IMR-90 (cell line): Measurements from ENCODE around the gene RUNX2. TPM values are rescaled to one million over a fixed set of nuclear protein-coding genes. Genes with fewer than 3 reads are reported as not detected.
A peak's percentile ranks its signal among the peaks of the same experiment; 100 is the strongest.

Source experiments
- ATAC-seq: fragments of 200-7000 bp; cut with Tn5 transposase; 2 replicates; pipeline ENCODE4 v1.9.1; 2020; ENCODE audit warnings: low read depth, mild to moderate bottlenecking, moderate library complexity
- BruUV-seq: library from RNA; stranded (reverse); fragments of 400-500 nt; replicated peaks from 2 replicates; lab custom pipeline; 2021; lab: Mats Ljungman, UMichigan
- CTCF ChIA-PET: fragments of 300-600 bp; formaldehyde crosslinking; extraction: SDS; loops from one replicate; lab custom pipeline; 2021; ENCODE audit warnings: antibody characterized with exemption; lab: Yijun Ruan, JAX
- POLR2A ChIA-PET: fragments of 300-600 bp; sonication (Branson Sonifier 250); formaldehyde crosslinking; loops from one replicate; lab custom pipeline; 2022; ENCODE audit warnings: antibody characterized with exemption; ENCODE audit not compliant: unreplicated experiment; lab: Charles Lee
- DNase-seq: peaks from one replicate; pipeline ENCODE4 v3.0.0; 2013
- H2AFZ ChIP-seq: replicated peaks from 2 replicates; pipeline ENCODE3; 2013; ENCODE audit warnings: low read length, mild to moderate bottlenecking; ENCODE audit not compliant: poor library complexity
- H2AK5ac ChIP-seq: 2 replicates; pipeline ENCODE4 v1.6.1; 2013; ENCODE audit warnings: low read depth, low read length, inconsistent platforms
- H2AK9ac ChIP-seq: replicated peaks from 2 replicates; pipeline ENCODE3; 2013; ENCODE audit warnings: mild to moderate bottlenecking, low read depth, low read length, moderate library complexity; ENCODE audit not compliant: poor library complexity
- H2BK120ac ChIP-seq: 2 replicates; pipeline ENCODE4 v1.6.1; 2013; ENCODE audit warnings: low read depth, low read length, inconsistent platforms
- H2BK15ac ChIP-seq: 3 replicates; pipeline ENCODE4 v1.6.1; 2013; ENCODE audit warnings: low read depth, low read length, inconsistent platforms
- H2BK20ac ChIP-seq: 2 replicates; pipeline ENCODE4 v1.6.1; 2013; ENCODE audit warnings: low read depth, mild to moderate bottlenecking, inconsistent platforms, low read length, moderate library complexity
- H2BK5ac ChIP-seq: 2 replicates; pipeline ENCODE4 v1.6.1; 2013; ENCODE audit warnings: mild to moderate bottlenecking, low read depth, low read length, inconsistent platforms; ENCODE audit not compliant: poor library complexity, severe bottlenecking
- H3K14ac ChIP-seq: replicated peaks from 2 replicates; pipeline ENCODE4 v1.6.1; 2013; ENCODE audit warnings: low read depth, low read length, inconsistent platforms
- H3K18ac ChIP-seq: 2 replicates; pipeline ENCODE4 v1.6.1; 2013; ENCODE audit warnings: low read depth, low read length, control low read depth
- H3K23ac ChIP-seq: 2 replicates; pipeline ENCODE4 v1.6.1; 2013; ENCODE audit warnings: low read depth, low read length, inconsistent platforms
- H3K27ac ChIP-seq: 2 replicates; pipeline ENCODE4 v1.5.1; 2013; ENCODE audit warnings: mild to moderate bottlenecking, control low read depth, low read length; ENCODE audit not compliant: insufficient read depth
- H3K27me3 ChIP-seq: 2 replicates; pipeline ENCODE4 v1.6.1; 2013; ENCODE audit warnings: low read length; ENCODE audit not compliant: control insufficient read depth, insufficient read depth
- H3K36me3 ChIP-seq: 2 replicates; pipeline ENCODE4 v1.6.1; 2013; ENCODE audit warnings: low read length, mixed read lengths; ENCODE audit not compliant: control insufficient read depth, insufficient read depth
- H3K4ac ChIP-seq: 2 replicates; pipeline ENCODE4 v1.6.1; 2013; ENCODE audit warnings: low read depth, low read length, inconsistent platforms
- H3K4me1 ChIP-seq: 2 replicates; pipeline ENCODE4 v1.6.1; 2013; ENCODE audit warnings: low read length, mixed read lengths; ENCODE audit not compliant: control insufficient read depth, insufficient read depth
- H3K4me2 ChIP-seq: 2 replicates; pipeline ENCODE4 v1.6.1; 2013; ENCODE audit warnings: low read depth, mild to moderate bottlenecking, control low read depth, low read length, moderate library complexity
- H3K4me3 ChIP-seq: 2 replicates; pipeline ENCODE4 v1.5.1; 2013; ENCODE audit warnings: low read depth, mild to moderate bottlenecking, control low read depth, low read length, moderate library complexity; ENCODE audit not compliant: insufficient read depth
- H3K56ac ChIP-seq: 2 replicates; pipeline ENCODE4 v1.6.1; 2013; ENCODE audit warnings: low read length, inconsistent platforms; ENCODE audit not compliant: insufficient read depth; ENCODE audit errors: extremely low read depth
- H3K79me1 ChIP-seq, 2 experiments: 2 replicates each; pipeline ENCODE4 v1.6.1; 2013; ENCODE audit warnings: low read length in 2 of 2, inconsistent platforms in 1 of 2, low read depth in 1 of 2
- H3K9ac ChIP-seq: 2 replicates; pipeline ENCODE4 v1.6.1; 2013; ENCODE audit warnings: low read depth, low read length, control low read depth
- H3K9me1 ChIP-seq: 2 replicates; pipeline ENCODE4 v1.6.1; 2013; ENCODE audit warnings: low read length, inconsistent platforms; ENCODE audit not compliant: insufficient read depth
- H3K9me3 ChIP-seq: 2 replicates; pipeline ENCODE4 v1.6.1; 2013; ENCODE audit warnings: low read length; ENCODE audit not compliant: control insufficient read depth, insufficient read depth
- H4K20me1 ChIP-seq: 2 replicates; pipeline ENCODE4 v1.6.1; 2013; ENCODE audit warnings: low read length, inconsistent platforms; ENCODE audit not compliant: insufficient read depth
- H4K5ac ChIP-seq: 2 replicates; pipeline ENCODE4 v1.6.1; 2013; ENCODE audit warnings: mild to moderate bottlenecking, low read depth, low read length, control low read depth
- H4K8ac ChIP-seq, 2 experiments: 2 replicates each; pipeline ENCODE4 v1.6.1; 2013; ENCODE audit warnings: low read depth in 2 of 2, low read length in 2 of 2, control low read depth in 1 of 2, inconsistent platforms in 1 of 2
- H4K91ac ChIP-seq: 2 replicates; pipeline ENCODE4 v1.6.1; 2013; ENCODE audit warnings: low read depth, low read length, inconsistent platforms; ENCODE audit not compliant: insufficient read depth
- BHLHE40 ChIP-seq: fragments of 150-350 bp; IDR thresholded peaks from 2 replicates; pipeline ENCODE4 v1.6.1; 2016; ENCODE audit warnings: mild to moderate bottlenecking, low read depth, low read length
- CEBPB ChIP-seq: IDR thresholded peaks from 2 replicates; pipeline ENCODE4 v1.6.1; 2012; ENCODE audit warnings: low read depth, low read length, improper control_type of control experiment
- ELK1 ChIP-seq: fragments of 150-350 bp; IDR thresholded peaks from 2 replicates; pipeline ENCODE4 v1.6.1; 2016; ENCODE audit warnings: low read depth, mild to moderate bottlenecking, low read length, moderate library complexity, borderline replicate concordance
- FOS ChIP-seq: fragments of 150-350 bp; IDR thresholded peaks from 2 replicates; pipeline ENCODE4 v1.6.1; 2016; ENCODE audit warnings: low read depth, low read length
- POLR2A ChIP-seq: IDR thresholded peaks from 2 replicates; pipeline ENCODE4 v1.6.1; 2012; ENCODE audit warnings: mild to moderate bottlenecking, low read depth, low read length
- dilution Hi-C: fragments of 300-500 bp; cut with HindIII; formaldehyde crosslinking; loops from one replicate; pipeline ENCODE4 v1.14.3; 2018; ENCODE audit warnings: low sequenced_read_pairs; ENCODE audit not compliant: unreplicated experiment
- in situ Hi-C: fragments of 300-500 bp; cut with MboI; formaldehyde crosslinking; loops from 3 replicates; pipeline ENCODE4 v1.14.3; 2019; ENCODE audit warnings: low sequenced_read_pairs, inconsistent platforms, mixed read lengths
- intact Hi-C: fragments of 100-400 bp; cut with micrococcal nuclease; formaldehyde crosslinking; loops from 2 replicates; pipeline ENCODE4 v1.10.0; 2022
- polyA plus RNA-seq, 3 experiments: library from polyadenylated mRNA; depleted of rRNA; stranded (reverse); fragments of >200 nt; gene quantifications; 2 replicates each; pipeline ENCODE4 v1.2.3, GENCODE V29; 2012; ENCODE audit warnings: low replicate concordance in 1 of 3
- total RNA-seq: library from RNA; depleted of rRNA; stranded (reverse); fragments of >200 nt; gene quantifications from 2 replicates; pipeline ENCODE4 v1.2.3, GENCODE V29; 2012

RUNX2 gene
- total and polyA plus RNA-seq, 2 of the 4 experiments (the other 2 are of a cell fraction): 2.3 to 4.7 TPM

DNA sequence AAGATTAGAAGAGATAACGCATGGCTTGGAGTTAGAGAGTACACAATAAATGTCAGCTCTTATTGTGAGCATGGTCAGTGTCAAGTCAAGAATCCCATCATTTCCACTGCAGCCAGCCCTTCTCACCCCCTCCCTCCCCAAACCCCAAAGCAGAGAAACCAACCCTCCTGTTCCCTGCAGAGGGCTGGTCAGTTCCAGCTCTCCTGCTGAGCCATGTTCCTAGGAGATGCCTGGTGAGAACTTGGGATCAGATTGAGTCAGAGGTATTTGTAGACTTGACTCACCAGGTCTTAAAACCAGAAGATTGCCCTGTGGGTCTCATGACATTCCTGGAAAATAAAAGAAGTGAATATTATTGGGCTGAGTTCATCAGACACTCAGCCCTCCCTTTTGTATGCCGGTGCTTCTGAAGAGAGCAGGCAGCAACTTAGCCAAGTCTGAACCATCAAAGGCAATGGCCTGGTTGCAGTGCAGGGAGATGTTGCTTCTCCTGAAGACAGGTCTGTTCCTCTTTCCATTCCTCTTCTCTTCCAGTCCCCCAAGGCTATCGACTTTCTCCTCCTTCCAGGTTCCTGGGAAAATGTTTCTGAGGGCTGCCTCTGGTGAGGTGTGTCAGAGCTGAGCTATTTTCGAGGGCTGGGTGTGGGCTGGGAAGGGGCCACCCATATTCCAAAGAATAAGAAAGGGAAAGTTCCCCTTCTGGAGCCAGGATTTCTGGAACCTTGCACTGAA, 327.8 kb downstream of the RUNX2 start (continued):
- TF ChIP-seq CEBPB (peak; percentile 60; the same call in 1 of the 2 replicates), BHLHE40 (0 out of 2 replicates have a peak, but pooled peaks have one; percentile 24), POLR2A (peak; percentile 19; the same call in 1 of the 2 replicates)

- peak overlapping the region; percentile 99 for H2BK20ac ChIP-seq
- ATAC-seq (no peak), DNase-seq (peak; percentile 76)
- H3K9ac ChIP-seq: no peak overlapping the region
- H3K79me1 ChIP-seq: peaks cover 0 to 18% of the 10 kb centered on the region in 2 experiments; a peak in 2 of 4 replicates
- peak overlapping the region; percentile 97 for H3K14ac ChIP-seq
- H2AK5ac ChIP-seq: peak overlapping the region; percentile 52
- H2BK15ac ChIP-seq: peak overlapping the region; percentile 88
- peak overlapping the region; percentile 97 for H3K4ac ChIP-seq
- no peak for TF ChIP-seq ELK1
- no peak for TF ChIP-seq FOS
- H3K27me3 ChIP-seq: no peaks in the 10 kb centered on the region
- no TSS peak for BruUV-seq
- peak overlapping the region; percentile 99 for H2BK120ac ChIP-seq
- no peaks in the 10 kb centered on the region for H4K20me1 ChIP-seq
- H3K4me3 ChIP-seq: no peak overlapping the region
- H3K18ac ChIP-seq: peak overlapping the region; percentile 14; the same call in 1 of the 2 replicates
- in situ Hi-C loops: no loop called here
- no peak overlapping the region for H3K27ac ChIP-seq
- peak overlapping the region; percentile 15; the same call in 1 of the 2 replicates for H4K91ac ChIP-seq
- H3K4me2 ChIP-seq: no peak overlapping the region
- H4K8ac ChIP-seq: peak overlapping the region; percentile 53 to 95
- H3K9me1 ChIP-seq: peaks cover 13% of the 10 kb centered on the region
- H3K4me1 ChIP-seq: peaks cover 21% of the 10 kb centered on the region
- H2BK5ac ChIP-seq: peak overlapping the region; percentile 91
- H3K36me3 ChIP-seq: no peaks in the 10 kb centered on the region
- H3K9me3 ChIP-seq: peaks cover 3% of the 10 kb centered on the region; the same call in 1 of the 2 replicates
- peak overlapping the region; percentile 19; the same call in 1 of the 2 replicates for H4K5ac ChIP-seq
- no peak overlapping the region for H3K23ac ChIP-seq
- ChIA-PET POLR2A (no interaction called here), CTCF (no interaction called here)
- H2AFZ ChIP-seq: no peak overlapping the region
- dilution Hi-C loops: no loop called here
- no peak overlapping the region for H3K56ac ChIP-seq
- intact Hi-C loops: loop anchor here (5.0 kb wide), 1 partner anchor 40 kb away; no protein-coding TSS in a partner anchor
- no peak overlapping the region for H2AK9ac ChIP-seq
These were observed 329.1 kb downstream of the RUNX2 start for GRCh38 chr6:45657226-45657625.
